CD4-positive, alpha-beta T cell treated with Interleukin-6 for 4 hours (primary cell): ENCODE measurements around the gene PARD3.
"Not testable (repeated sequence)": the region's sequence is repeated elsewhere in the genome, so short reads cannot be mapped to it uniquely, and the experiment has no call there.

Experiments
- DNase-seq: peaks from one replicate; pipeline ENCODE4 v3.0.0-alpha.2; 2020; ENCODE audit warnings: mixed read lengths

PARD3 gene

GRCh38 chr10:34281661-34282582 is 533.2 kb downstream of the PARD3 start:
- no peak for DNase-seq

DNA sequence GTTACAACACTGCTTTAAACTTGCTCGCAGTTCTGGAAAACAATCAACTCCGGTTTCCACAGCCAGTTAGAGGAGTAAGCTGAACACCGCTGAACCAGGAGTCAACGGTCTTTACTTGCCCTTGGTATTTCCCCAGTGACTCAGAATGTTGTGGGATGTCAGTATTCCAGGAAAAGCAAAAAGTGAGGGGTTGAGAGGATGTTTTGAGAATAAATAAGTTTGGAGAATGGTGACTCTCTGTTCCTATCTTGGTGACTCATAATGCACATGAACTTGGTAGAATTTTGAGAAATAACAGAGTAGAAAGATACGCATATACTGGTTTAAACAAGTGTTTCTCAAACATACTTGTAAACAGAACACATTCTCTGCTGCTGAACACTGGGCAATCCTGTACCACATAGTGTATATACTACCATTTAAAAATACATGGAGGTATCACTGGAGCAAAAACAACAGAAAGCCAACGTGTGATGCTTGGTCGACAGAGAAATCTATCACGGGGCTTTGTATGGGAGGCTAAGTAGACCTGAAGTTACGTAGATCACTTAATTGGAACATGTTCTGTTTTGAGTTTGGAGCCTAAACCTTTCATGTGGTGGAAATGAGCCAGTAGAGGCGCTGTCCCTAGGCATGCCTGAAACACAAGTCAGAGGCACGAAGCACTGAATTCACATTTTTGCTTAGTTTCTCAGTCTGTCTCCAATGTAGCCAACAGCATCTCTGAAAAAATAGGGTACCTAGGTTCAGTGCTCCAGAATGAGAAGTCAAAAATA is 534.3 kb downstream of the PARD3 start:
- DNase-seq, result no peak

- no peak for DNase-seq
Observed at GRCh38 chr10:34275626-34276130, 539.4 kb downstream of the PARD3 start.

GRCh38 chr10:34274906-34275305 is 540.2 kb downstream of the PARD3 start:
- no peak for DNase-seq

- no peak for DNase-seq
Observed at GRCh38 chr10:34273340-34273739, 541.8 kb downstream of the PARD3 start.

DNA sequence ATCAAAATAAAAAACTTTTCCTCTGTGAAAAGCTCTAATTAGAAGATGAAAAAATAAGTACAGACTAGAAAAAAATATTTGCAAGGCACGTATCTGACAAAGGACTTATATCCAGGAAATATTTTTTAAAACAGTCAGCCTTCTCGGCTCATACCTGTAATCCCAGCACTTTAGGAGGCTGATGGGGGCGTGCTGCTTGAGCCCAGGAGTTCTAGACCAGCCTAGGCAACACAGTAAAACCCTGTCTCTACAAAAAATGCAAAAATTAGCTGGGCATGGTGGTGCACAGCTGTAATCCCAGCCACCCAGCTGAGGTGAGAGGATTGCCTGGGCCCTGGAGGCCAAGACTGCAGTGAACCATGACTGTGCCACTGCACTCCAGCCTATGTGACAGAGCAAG is 542.8 kb downstream of the PARD3 start:
- no peak for DNase-seq

GRCh38 chr10:34268410-34268809 is 546.7 kb downstream of the PARD3 start:
- DNase-seq, result not testable (repeated sequence)

GRCh38 chr10:34262985-34263384 is 552.1 kb downstream of the PARD3 start:
- DNase-seq, result no peak

DNA sequence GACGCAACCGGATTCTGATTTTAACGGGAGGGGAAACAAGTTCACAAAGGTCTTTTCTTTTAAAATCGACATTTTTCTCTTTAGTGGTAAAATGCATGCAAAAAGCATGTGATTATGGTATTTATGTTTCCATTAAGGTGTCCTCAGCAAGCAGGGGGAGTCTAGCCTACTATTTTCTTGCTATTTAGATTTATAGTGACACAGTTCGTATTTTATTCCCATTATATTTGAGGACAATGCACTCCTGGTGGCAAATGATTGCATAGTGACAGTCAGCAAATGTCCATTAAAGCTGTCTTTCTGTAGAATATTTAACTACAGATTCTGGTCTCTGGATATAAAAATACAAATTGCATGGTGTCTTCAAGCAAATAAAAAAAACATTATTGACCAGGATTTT is 554.2 kb downstream of the PARD3 start:
- DNase-seq, result no peak

- no peak for DNase-seq
Observed at GRCh38 chr10:34256216-34256615, 558.9 kb downstream of the PARD3 start.

- no peak for DNase-seq
Observed at GRCh38 chr10:34255035-34255434, 560.1 kb downstream of the PARD3 start.

DNA sequence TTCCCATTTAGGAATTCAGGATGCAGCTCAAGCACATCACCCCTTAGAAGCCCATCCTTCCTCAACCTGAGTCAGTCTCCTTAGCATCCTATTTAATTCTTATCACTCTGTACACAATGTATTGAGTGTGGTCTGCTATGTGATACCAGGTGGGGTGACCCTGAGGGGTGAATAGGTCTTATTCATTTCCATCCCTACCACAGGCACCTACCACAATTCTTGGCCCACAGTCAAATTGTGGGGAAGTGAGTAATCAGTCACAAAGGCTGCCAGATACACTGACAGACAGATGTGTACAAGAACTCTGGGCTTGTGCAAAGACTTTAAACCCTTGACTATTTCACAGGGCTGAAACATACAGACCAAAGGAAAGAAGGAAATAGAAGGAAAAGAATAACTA is 560.5 kb downstream of the PARD3 start:
- no peak for DNase-seq

- no peak for DNase-seq
Observed at GRCh38 chr10:34252111-34252510, 563.0 kb downstream of the PARD3 start.

DNA sequence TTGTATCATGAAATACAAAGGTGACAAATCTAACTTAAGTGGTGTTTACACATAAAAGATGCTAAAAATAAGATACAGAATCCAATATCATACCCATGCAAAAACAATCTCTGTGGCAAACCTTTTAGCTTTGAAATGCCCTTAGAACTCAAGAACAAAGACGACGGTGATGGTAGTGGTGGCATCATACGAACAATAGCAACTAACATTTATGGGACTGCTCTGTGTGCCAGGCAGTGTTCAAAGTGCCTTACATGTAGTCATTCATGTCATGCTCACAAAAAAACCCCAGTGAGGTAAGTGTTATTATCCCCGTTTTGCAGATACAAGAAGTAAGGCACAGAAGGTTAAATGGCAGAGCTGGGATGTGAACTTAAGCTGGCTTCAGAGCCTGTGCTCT is 563.9 kb downstream of the PARD3 start:
- DNase-seq, result no peak

DNA sequence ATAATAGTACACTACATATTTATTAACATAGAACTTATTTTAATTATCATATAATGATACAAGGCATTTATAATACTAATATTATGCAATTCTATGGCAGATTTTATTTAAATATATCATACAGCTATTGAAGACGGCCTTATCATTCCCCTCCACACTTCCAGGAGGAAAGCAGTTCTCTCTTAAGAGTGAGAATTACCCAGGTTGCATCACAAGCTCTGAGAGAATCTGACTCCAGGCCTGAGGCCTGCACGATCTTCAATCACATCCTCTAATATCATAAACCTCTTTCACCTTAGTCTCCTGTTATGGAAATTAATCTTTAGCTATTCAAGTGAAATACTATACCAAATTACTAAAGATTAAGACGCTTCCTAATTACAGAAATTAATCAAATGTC is 564.4 kb downstream of the PARD3 start:
- no peak for DNase-seq

DNA sequence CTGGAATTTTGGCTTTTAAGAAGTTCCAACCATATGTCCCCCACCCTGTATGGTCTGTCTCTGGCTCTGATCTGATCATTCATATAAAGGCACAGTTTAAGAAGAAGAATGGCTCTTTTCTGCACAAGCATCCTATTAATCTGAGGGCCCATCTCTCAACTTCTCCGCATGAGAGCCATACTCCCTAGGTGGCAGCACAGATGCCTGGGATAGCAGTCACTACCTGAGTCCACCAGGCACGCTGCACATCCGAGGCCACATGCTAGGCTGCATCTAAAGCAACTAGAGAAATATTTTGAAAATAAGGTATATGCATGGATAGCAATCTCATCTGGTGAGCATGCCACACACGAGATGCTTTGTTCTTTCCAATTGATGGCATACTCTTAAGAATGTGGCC is 565.5 kb downstream of the PARD3 start:
- no peak for DNase-seq

- DNase-seq, result no peak
Observed at GRCh38 chr10:34247560-34247959, 567.5 kb downstream of the PARD3 start.

- DNase-seq, result no peak
Observed at GRCh38 chr10:34244756-34245484, 570.2 kb downstream of the PARD3 start.

DNA sequence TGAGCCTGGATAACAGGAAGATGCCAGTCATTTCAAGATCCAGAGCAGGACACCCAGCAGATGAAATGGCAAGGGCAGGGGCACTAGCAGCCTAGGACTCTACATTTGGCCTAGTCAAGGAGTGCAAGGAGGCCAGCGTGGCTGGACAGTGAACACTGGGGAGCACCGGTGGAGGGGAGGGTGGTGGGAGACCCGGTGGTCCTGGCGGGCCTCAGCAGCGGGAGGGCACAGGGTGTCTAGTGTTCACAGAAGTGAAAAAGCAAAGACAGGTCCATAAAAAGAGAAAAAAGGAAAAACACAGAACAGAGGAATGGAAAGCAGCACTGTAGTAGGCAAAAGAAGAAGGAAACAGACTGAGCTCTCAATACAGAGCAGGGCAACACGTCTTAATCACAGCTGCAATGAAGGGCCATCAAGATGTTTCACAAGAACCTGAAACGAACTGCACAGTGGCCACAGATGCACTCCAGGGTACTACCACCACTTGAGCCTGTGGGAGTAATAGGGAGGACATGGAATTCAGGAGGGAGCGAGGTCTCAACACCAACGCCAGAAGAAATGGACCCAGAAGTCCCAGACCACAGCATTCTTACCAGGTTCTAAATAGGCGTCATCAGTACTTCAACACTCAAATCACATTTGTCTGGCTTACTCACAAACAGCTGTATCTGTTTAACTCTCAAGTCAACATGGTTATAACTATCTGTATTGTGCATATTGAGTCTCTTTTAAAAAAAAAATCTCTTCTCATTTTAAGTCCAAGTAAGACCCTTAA is 573.7 kb downstream of the PARD3 start:
- DNase-seq, result no peak

DNA sequence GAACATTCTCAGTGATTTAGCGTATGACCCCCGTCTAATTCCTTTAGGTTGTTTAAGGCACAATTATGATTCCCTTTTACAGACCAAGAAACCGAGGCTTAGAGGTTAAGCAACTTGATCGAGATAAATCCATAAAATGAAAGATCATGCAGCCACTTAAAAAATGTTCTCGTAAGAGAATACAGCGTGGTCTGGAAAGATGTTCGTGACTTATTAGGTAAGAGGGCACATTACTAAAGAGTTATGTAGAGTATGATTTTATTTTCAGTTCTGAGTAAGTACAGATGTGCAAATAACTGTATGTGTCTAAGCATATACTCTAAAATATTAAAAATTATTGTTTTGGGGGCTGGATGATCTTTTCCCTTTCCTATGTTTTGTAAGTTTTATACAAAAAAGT is 575.1 kb downstream of the PARD3 start:
- no peak for DNase-seq

DNA sequence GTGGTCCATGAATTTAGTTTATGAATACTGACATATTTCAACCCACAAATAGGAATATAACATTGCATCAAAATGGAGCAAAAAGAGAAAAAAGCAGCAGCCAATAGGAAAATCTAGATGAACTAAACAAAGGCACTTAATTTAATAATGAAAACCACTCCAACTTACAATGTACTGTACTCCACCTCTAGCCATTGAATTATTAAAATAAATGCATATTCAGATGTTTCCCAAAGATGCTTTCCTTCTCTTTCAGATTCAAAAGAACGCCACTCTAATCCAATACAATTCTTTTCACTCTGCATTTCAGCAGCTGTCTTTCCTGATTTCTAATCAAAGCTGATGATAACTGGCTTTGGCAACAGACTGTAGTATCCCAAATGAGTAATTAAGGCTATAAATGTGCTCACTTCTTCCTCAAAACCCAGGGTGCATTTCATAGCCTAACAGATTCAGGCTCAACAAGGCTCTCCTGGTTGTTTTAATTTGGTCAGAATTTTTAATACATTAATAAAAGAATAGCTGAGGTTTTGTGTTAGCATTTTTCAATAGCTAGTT is 577.1 kb downstream of the PARD3 start:
- no peak for DNase-seq

GRCh38 chr10:34236931-34237330 is 578.2 kb downstream of the PARD3 start:
- DNase-seq, result no peak
